Kidney (tissue), 14 donors: Measurements from ENCODE around the gene DTYMK. TPM values are rescaled to one million over a fixed set of nuclear protein-coding genes. Genes with fewer than 3 reads are reported as not detected.

ENCODE experiments used
- DNase-seq, 5 donors: peaks; one replicate each; pipeline ENCODE4 v3.0.0-alpha.2; 2013 to 2020
- FAIRE-seq: peaks from 2 replicates; lab custom pipeline; 2012; peaks lifted over from hg19 to GRCh38; lab: Jason Lieb, UNC
- H3K27ac ChIP-seq, 2 donors: one replicate each; pipeline ENCODE4 v1.7.0; 2013; ENCODE audit warnings: low read depth in 2 of 2, low read length in 2 of 2, inconsistent platforms in 1 of 2
- H3K27me3 ChIP-seq: one replicate; pipeline ENCODE4 v1.7.1; 2013; ENCODE audit warnings: low read length, inconsistent platforms; ENCODE audit not compliant: control insufficient read depth, insufficient read depth
- H3K36me3 ChIP-seq, 3 donors: one replicate each; pipeline versions ENCODE4 v1.7.0 to v1.7.1; 2013; ENCODE audit warnings: low read length in 3 of 3, control low read depth in 1 of 3, inconsistent platforms in 1 of 3; ENCODE audit not compliant: insufficient read depth in 3 of 3, control insufficient read depth in 2 of 3
- H3K4me1 ChIP-seq, 3 donors: one replicate each; pipeline versions ENCODE4 v1.7.0 to v1.7.1; 2013; ENCODE audit warnings: low read length in 3 of 3, inconsistent platforms in 1 of 3, low read depth in 1 of 3; ENCODE audit not compliant: control insufficient read depth in 2 of 3, insufficient read depth in 2 of 3
- H3K4me3 ChIP-seq, 3 donors: one replicate each; pipeline versions ENCODE4 v1.7.0 to v1.8.1; 2013; ENCODE audit warnings: low read length in 3 of 3, control low read depth in 1 of 3, inconsistent platforms in 1 of 3
- H3K9ac ChIP-seq, 3 donors: one replicate each; pipeline versions ENCODE4 v1.7.0 to v1.7.1; 2013; ENCODE audit warnings: low read length in 3 of 3, control low read depth in 1 of 3, inconsistent platforms in 1 of 3
- H3K9me3 ChIP-seq, 3 donors: one replicate each; pipeline versions ENCODE4 v1.7.0 to v1.7.1; 2013; ENCODE audit warnings: low read length in 3 of 3, control low read depth in 1 of 3, inconsistent platforms in 1 of 3; ENCODE audit not compliant: control insufficient read depth in 2 of 3, insufficient read depth in 1 of 3
- intact Hi-C: fragments of 100-400 bp; cut with DNase I; formaldehyde crosslinking; loops from one replicate; pipeline ENCODE4 v1.11.1; 2022
- polyA plus RNA-seq: library from polyadenylated mRNA; stranded (reverse); fragments of 350-450 nt; fragmentation: Illumina TruSeq; extraction: RNeasy Lipid Tissue Mini Kit (QIAGEN cat#74804); gene quantifications from one replicate; pipeline ENCODE4 v1.2.3, GENCODE V29; 2014; ENCODE audit warnings: low read depth, low replicate concordance; ENCODE audit not compliant: insufficient read depth
- total RNA-seq: library from RNA; stranded (reverse); fragmentation: NEBNext Ultra II Directional; extraction: Animal tissue kit (Norgen Biotek cat#: 25700); gene quantifications from one replicate; pipeline ENCODE4 v1.2.1, GENCODE V29; 2021
- TF ChIP-seq, protein P1 (sequence below): IDR thresholded peaks from 3 replicates; pipeline ENCODE4 v1.5.1; 2012; ENCODE audit warnings: mild to moderate bottlenecking, moderate library complexity, borderline replicate concordance; ENCODE audit not compliant: insufficient read depth; ENCODE audit errors: extremely low read depth
- donor health status: control.
- donor health status: control.
- donor health status: control.
- donor health status: control.
- donor health status: control.
- donor health status: DM: yes; HTN: yes; CAD: no.
- donor health status: Normal renal cell carcinoma (clear cell type).

The DTYMK gene
- total and polyA plus RNA-seq, 2 donors from 2014 or later: 19.0 to 27.1 TPM

DNA sequence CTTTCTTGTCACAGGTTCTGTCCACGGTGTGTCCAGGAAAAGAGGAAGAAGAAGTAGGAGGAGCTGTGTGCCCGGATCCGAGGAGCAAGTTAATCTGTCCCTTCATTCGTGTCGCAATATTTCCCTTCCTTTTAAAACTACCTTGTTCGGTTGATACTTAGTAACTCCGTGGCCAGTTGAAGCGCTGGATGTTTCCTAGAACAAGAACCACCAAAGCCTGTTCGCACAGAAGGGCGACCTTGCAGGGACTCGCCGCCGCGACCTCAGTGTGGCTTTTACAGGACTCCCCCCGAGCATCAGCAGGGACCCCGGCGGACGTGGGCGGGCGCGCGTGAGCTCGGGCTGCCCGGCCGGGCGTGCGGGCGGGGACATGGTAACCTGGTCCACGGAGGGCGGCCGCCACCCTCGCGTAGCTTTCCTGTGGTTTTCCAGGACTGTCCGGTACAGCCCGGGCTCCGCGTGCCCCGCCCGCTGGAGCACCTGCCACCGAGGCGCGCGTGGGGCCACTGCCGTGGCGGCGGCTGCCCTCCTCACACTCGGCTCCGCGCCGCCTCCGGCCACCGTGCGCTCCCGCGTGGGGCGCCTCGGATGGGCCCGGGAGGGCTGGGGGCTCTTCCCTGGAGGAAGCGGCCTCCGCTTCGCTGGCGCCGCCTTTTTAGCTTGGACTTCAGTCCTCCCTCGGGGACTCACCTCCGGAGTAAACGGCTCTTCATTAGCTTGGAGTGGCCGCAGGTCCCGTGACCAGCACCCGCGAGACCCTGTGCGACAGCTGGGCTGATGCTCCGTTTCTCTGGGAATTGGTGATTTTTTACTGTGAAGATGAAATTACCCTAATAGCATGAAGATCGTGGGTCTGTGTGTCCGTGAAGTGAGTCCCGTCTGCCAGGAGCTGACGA, 38.6 kb upstream of the DTYMK start:
- Histone ChIP-seq H3K4me3 (no peak overlapping the region), H3K9me3 (peaks cover 0 to 2% (median 0%) of the 10 kb centered on the region in 3 donors), H3K4me1 (no peaks in the 10 kb centered on the region), H3K27me3 (no peaks in the 10 kb centered on the region), H3K9ac (no peak overlapping the region), H3K36me3 (peaks cover 14 to 19% (median 14%) of the 10 kb centered on the region in 3 donors), H3K27ac (no peak overlapping the region)
- DNase-seq (no peak), FAIRE-seq (no peak)
- TF ChIP-seq, protein P1, sequence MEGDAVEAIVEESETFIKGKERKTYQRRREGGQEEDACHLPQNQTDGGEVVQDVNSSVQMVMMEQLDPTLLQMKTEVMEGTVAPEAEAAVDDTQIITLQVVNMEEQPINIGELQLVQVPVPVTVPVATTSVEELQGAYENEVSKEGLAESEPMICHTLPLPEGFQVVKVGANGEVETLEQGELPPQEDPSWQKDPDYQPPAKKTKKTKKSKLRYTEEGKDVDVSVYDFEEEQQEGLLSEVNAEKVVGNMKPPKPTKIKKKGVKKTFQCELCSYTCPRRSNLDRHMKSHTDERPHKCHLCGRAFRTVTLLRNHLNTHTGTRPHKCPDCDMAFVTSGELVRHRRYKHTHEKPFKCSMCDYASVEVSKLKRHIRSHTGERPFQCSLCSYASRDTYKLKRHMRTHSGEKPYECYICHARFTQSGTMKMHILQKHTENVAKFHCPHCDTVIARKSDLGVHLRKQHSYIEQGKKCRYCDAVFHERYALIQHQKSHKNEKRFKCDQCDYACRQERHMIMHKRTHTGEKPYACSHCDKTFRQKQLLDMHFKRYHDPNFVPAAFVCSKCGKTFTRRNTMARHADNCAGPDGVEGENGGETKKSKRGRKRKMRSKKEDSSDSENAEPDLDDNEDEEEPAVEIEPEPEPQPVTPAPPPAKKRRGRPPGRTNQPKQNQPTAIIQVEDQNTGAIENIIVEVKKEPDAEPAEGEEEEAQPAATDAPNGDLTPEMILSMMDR: no peak
- intact Hi-C loops: no loop called here

DNA sequence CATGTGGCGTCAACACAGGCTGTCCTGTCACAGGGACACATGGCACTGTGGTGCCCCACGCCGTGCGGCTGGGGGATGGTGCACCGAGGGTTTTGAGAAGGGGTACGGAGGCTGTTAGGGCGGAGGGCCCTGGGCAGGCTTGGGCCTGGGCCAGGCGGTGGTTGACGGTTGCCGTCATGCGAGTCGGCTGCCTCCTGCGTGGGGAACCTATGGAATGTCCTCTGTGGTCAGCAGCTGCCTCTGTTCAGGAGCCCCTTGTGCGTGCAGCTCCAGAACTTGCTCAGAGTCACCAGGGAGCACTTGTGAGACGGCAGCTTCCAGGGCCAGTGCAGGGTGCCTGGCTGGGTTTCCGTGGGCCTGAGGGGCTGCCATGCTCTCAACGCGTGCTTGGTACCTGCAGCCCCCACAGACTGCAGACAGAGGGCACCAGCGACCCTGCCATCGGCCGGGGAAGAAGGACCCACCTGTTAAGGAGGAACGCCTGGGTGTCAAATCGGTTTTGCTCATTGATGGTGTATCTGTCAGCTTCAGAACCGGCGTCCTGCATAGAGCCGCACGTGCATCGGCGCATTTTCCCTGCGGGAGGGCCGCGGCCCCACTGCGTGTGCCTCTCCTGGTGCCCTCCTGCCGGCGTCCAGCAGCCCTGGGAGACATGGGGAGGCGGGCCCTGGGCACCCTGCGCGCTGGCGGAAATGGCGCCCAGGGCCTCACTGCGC, 37.8 kb upstream of the DTYMK start:
- no peak overlapping the region for H3K9ac ChIP-seq
- intact Hi-C loops: no loop called here
- H3K27me3 ChIP-seq: no peaks in the 10 kb centered on the region
- peaks cover 0 to 2% (median 0%) of the 10 kb centered on the region in 3 donors for H3K9me3 ChIP-seq
- DNase-seq (no peak), FAIRE-seq (no peak)
- no peak overlapping the region for H3K4me3 ChIP-seq
- TF ChIP-seq, protein P1: peak; percentile 25
- H3K27ac ChIP-seq: no peak overlapping the region
- H3K4me1 ChIP-seq: no peaks in the 10 kb centered on the region
- H3K36me3 ChIP-seq: peaks cover 14 to 24% (median 22%) of the 10 kb centered on the region in 3 donors

DNA sequence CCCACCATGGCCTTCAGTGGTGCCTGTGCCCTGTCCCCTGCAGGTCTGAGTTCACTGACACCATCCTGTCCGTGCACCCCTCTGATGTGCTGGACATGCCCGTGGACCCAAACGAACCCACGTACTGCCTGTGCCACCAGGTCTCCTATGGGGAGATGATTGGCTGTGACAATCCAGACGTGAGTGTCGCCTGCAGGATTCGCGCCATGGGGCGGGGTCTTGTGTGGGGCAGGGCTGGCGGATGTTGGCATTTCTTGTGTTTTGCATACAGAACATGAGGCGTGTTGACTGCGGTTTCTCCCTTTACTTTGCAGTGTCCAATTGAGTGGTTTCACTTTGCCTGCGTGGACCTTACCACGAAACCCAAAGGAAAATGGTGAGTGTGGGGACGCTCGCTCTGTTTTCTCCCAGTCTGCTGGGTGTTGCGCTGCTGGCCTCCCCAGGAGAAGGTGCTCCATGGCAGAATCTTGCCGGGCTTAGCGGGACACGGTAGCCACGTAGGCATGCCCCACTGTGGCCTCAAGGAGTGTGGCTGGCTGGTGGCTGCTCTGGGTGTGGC, 36.4 kb upstream of the DTYMK start:
- H3K9me3 ChIP-seq: peaks cover 0 to 2% (median 0%) of the 10 kb centered on the region in 3 donors
- TF ChIP-seq, protein P1: no peak
- DNase-seq (no peak), FAIRE-seq (no peak)
- no peak overlapping the region for H3K9ac ChIP-seq
- peaks cover 14 to 24% (median 24%) of the 10 kb centered on the region in 3 donors for H3K36me3 ChIP-seq
- H3K4me1 ChIP-seq: no peaks in the 10 kb centered on the region
- H3K4me3 ChIP-seq: no peak overlapping the region
- intact Hi-C loops: no loop called here
- H3K27ac ChIP-seq: no peak overlapping the region
- H3K27me3 ChIP-seq: no peaks in the 10 kb centered on the region
